Lung (tissue), 12 donors: ENCODE results near the gene CELF1. TPM values are rescaled to one million over a fixed set of nuclear protein-coding genes. Genes with fewer than 3 reads are reported as not detected.

Source experiments
- ATAC-seq: fragments of 200-7000 bp; cut with Tn5 transposase; one replicate; pipeline ENCODE4 v1.9.1; 2020; ENCODE audit warnings: moderate number of reproducible peaks; ENCODE audit not compliant: insufficient read depth, low FRiP score
- DNase-seq, 3 donors: peaks; one replicate each; pipeline ENCODE4 v3.0.0-alpha.2; 2013 to 2017
- H3K27ac ChIP-seq, 2 donors: one replicate each; pipeline ENCODE4 v1.5.1; 2013; ENCODE audit warnings: mild to moderate bottlenecking in 2 of 2, moderate library complexity in 2 of 2, control low read depth in 1 of 2, inconsistent platforms in 1 of 2, low read depth in 1 of 2, low read length in 1 of 2
- H3K27me3 ChIP-seq, 3 donors: one replicate each; pipeline ENCODE4 v1.5.1; 2013; ENCODE audit warnings: low read length in 2 of 3; ENCODE audit not compliant: control insufficient read depth in 3 of 3, insufficient read depth in 3 of 3
- H3K36me3 ChIP-seq, 4 donors: one replicate each; pipeline ENCODE4 v1.5.1; 2013; ENCODE audit warnings: low read length in 4 of 4, mild to moderate bottlenecking in 1 of 4, moderate library complexity in 1 of 4; ENCODE audit not compliant: control insufficient read depth in 4 of 4, insufficient read depth in 4 of 4
- H3K4me1 ChIP-seq, 5 donors: one replicate each; pipeline ENCODE4 v1.5.1; 2013; ENCODE audit warnings: low read length in 5 of 5, mild to moderate bottlenecking in 2 of 5, moderate library complexity in 1 of 5; ENCODE audit not compliant: control insufficient read depth in 5 of 5, insufficient read depth in 5 of 5
- H3K4me3 ChIP-seq: one replicate; pipeline ENCODE4 v1.5.1; 2013; ENCODE audit warnings: mild to moderate bottlenecking, control low read depth, moderate library complexity
- H3K9ac ChIP-seq, 2 donors: one replicate each; pipeline ENCODE4 v1.5.1; 2013; ENCODE audit warnings: low read length in 2 of 2, control low read depth in 1 of 2; ENCODE audit not compliant: insufficient read depth in 1 of 2
- H3K9me3 ChIP-seq, 4 donors: one replicate each; pipeline ENCODE4 v1.5.1; 2013; ENCODE audit warnings: low read length in 3 of 4, mild to moderate bottlenecking in 1 of 4, moderate library complexity in 1 of 4; ENCODE audit not compliant: control insufficient read depth in 4 of 4, insufficient read depth in 3 of 4
- WGBS, 2 donors: extraction: QIAGEN DNeasy Blood & Tissue Kit; methylation state at CpG; one replicate each; pipeline ENCODE4 v1.1.7; 2013; 5-methylcytosine and 5-hydroxymethylcytosine counted together
- polyA plus RNA-seq, 2 donors: library from polyadenylated mRNA; stranded (reverse); fragments of 200-250 nt; gene quantifications; one replicate each; pipeline ENCODE4 v1.2.1, GENCODE V29; 2013
- total RNA-seq, 2 donors: library from RNA; depleted of rRNA in 1 of 2; stranded (reverse); fragments of >200 nt in 1 of 2; gene quantifications; one replicate each; pipeline ENCODE4 v1.2.1, GENCODE V29; 2014 to 2021
- TF ChIP-seq, protein P1 (sequence below): IDR thresholded peaks from 2 replicates; pipeline ENCODE4 v1.5.1; 2012; ENCODE audit warnings: mild to moderate bottlenecking; ENCODE audit errors: control extremely low read depth, extremely low read depth
- donor health status: control.
- donor health status: control.
- donor health status: Bipolar disorder and iron deficiency.
- donor health status: healthy.
- donor health status: DM: yes; HTN: yes; CAD: no.

CELF1 gene
- total and polyA plus RNA-seq, 4 donors: 32.2 to 184 (median 63.8) TPM

DNA sequence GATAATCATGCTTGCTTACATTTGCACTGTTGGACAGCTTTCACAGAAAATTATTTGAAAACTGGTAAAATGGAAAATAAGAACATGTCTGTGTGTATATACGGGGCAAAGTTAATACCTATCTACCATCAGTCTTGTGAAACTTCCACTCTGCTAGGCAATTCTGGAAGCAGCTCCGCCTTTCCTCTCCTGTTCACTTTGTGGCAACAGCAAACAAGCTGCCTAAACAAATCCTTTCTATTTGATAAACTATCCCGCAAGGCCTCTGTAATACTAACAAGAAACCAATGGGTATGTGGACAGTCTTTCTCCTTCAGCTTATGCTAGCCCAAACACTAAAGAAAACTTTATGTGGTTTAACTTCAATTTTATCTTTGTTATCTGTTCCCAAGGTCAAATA, 64.8 kb downstream of the CELF1 start:
- no peak for ATAC-seq

DNA sequence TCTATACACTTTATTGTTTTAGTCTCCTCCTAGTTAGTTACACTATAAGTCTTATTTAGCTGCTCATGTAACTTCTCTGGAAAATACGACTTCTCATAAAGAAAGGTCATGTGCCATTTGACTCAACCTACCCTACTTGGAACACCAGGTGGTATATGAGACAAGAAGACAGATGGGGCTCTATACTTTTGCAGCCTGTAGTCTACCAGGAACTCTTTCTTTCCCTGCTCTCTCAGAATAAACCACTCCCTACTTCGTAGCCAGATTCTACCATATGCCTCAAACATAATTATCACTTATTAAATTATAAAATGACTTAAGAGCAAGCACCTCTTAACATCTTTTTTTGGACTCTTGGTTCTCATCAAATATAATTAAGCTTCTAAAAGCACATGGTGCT, 65.5 kb downstream of the CELF1 start:
- no peak for ATAC-seq
- no peaks in the 10 kb centered on the region for H3K27me3 ChIP-seq
- H3K36me3 ChIP-seq: peaks cover 21 to 38% (median 34%) of the 10 kb centered on the region in 4 donors
- TF ChIP-seq, protein P1, sequence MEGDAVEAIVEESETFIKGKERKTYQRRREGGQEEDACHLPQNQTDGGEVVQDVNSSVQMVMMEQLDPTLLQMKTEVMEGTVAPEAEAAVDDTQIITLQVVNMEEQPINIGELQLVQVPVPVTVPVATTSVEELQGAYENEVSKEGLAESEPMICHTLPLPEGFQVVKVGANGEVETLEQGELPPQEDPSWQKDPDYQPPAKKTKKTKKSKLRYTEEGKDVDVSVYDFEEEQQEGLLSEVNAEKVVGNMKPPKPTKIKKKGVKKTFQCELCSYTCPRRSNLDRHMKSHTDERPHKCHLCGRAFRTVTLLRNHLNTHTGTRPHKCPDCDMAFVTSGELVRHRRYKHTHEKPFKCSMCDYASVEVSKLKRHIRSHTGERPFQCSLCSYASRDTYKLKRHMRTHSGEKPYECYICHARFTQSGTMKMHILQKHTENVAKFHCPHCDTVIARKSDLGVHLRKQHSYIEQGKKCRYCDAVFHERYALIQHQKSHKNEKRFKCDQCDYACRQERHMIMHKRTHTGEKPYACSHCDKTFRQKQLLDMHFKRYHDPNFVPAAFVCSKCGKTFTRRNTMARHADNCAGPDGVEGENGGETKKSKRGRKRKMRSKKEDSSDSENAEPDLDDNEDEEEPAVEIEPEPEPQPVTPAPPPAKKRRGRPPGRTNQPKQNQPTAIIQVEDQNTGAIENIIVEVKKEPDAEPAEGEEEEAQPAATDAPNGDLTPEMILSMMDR: no peak
- H3K27ac ChIP-seq: no peak overlapping the region
- no peak overlapping the region for H3K9ac ChIP-seq
- 91 to 97% methylated on average over 2 of the region's 2 CpGs for WGBS, 2 donors
- no peak overlapping the region for H3K4me3 ChIP-seq
- H3K4me1 ChIP-seq: peaks cover 0 to 9% (median 0%) of the 10 kb centered on the region in 5 donors
- no peak for DNase-seq
- H3K9me3 ChIP-seq: no peaks in the 10 kb centered on the region

More for the DNA sequence above, 64.8 kb downstream of the CELF1 start:
- peaks cover 16 to 36% (median 29%) of the 10 kb centered on the region in 4 donors for H3K36me3 ChIP-seq
- no peaks in the 10 kb centered on the region for H3K27me3 ChIP-seq
- TF ChIP-seq, protein P1: no peak
- H3K9ac ChIP-seq: no peak overlapping the region
- no peak for DNase-seq
- H3K4me1 ChIP-seq: peaks cover 0 to 14% (median 0%) of the 10 kb centered on the region in 5 donors
- H3K27ac ChIP-seq: no peak overlapping the region
- H3K9me3 ChIP-seq: no peaks in the 10 kb centered on the region
- 41 to 64% methylated on average over 3 of the region's 3 CpGs for WGBS, 2 donors
- H3K4me3 ChIP-seq: no peak overlapping the region

DNA sequence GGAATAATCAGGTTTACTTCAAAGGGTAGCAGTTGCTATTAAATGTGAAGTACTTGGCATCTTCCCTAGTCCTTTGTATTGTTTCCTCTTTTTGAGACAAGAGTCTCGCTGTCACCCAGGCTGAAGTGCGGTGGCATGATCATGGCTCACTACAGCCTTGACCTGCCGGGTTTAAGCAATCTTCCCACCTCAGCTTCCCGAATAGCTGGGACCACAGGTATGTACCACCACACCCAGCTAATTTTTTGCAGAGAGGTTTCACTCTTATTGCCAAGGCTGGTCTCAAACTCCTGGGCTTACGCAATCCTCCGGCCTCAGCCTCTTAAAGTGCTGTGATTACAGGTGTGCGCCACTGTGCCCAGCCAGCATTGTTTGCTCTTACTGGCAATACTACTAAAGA, 67.8 kb downstream of the CELF1 start:
- WGBS, 2 donors: 64 to 75% methylated on average over 7 of the region's 7 CpGs
- ATAC-seq (peak; percentile 80), DNase-seq (no peak)
- Histone ChIP-seq H3K9ac (no peak overlapping the region), H3K27ac (no peak overlapping the region), H3K4me3 (no peak overlapping the region), H3K4me1 (peaks cover 0 to 9% (median 0%) of the 10 kb centered on the region in 5 donors), H3K9me3 (no peaks in the 10 kb centered on the region), H3K36me3 (peaks cover 28 to 50% (median 40%) of the 10 kb centered on the region in 4 donors), H3K27me3 (no peaks in the 10 kb centered on the region)
- TF ChIP-seq, protein P1: no peak

DNA sequence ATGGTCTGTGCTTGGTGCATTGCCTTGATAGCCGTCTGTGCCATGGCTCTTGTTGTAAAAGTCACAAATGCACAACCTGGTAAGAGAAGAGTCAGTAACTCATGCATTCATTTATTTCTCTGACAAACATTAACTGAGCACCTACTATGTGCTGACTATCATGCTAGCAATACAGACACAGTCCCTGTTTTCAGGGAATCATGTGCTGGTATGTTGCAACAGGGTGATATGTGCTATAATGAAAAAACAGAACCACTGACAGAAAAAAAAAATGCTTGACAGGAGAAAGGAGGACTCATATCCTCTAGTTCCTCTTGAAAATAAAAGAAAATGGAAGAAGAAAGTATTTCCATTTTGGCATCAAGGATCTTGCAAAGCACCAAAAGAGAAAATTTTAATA, 69.5 kb downstream of the CELF1 start:
- no peak for DNase-seq
- H3K36me3 ChIP-seq: peaks cover 35 to 52% (median 44%) of the 10 kb centered on the region in 4 donors
- H3K4me3 ChIP-seq: no peak overlapping the region
- H3K4me1 ChIP-seq: peaks cover 0 to 3% (median 0%) of the 10 kb centered on the region in 5 donors
- H3K9me3 ChIP-seq: no peaks in the 10 kb centered on the region
- WGBS, 2 donors: 88 to 98% methylated on average over 1 of the region's 1 CpG
- TF ChIP-seq, protein P1: no peak
- no peak for ATAC-seq
- H3K27me3 ChIP-seq: no peaks in the 10 kb centered on the region
- H3K9ac ChIP-seq: no peak overlapping the region
- H3K27ac ChIP-seq: no peak overlapping the region
